Skeletal muscle satellite cell (primary cell): ENCODE results near the gene SYNJ1.
"Not testable (repeated sequence)": the region's sequence is repeated elsewhere in the genome, so short reads cannot be mapped to it uniquely, and the experiment has no call there.

Experiments
- H3K27me3 ChIP-seq: 2 replicates; pipeline ENCODE4 v1.7.0; 2013; ENCODE audit warnings: low read length; ENCODE audit not compliant: control insufficient read depth, insufficient read depth
- H3K36me3 ChIP-seq: 2 replicates; pipeline ENCODE4 v1.7.0; 2013; ENCODE audit warnings: mild to moderate bottlenecking, control low read depth, low read length; ENCODE audit not compliant: insufficient read depth
- H3K4me1 ChIP-seq: 2 replicates; pipeline ENCODE4 v1.7.0; 2013; ENCODE audit warnings: low read length; ENCODE audit not compliant: control insufficient read depth, insufficient read depth
- H3K4me2 ChIP-seq: 2 replicates; pipeline ENCODE4 v1.7.0; 2013; ENCODE audit warnings: mild to moderate bottlenecking, low read length
- H3K4me3 ChIP-seq: 2 replicates; pipeline ENCODE4 v1.7.0; 2013; ENCODE audit warnings: low read length
- H3K9ac ChIP-seq: 2 replicates; pipeline ENCODE4 v1.7.0; 2013; ENCODE audit warnings: mild to moderate bottlenecking, low read depth, low read length, moderate library complexity
- H3K9me3 ChIP-seq: replicated peaks from 2 replicates; pipeline ENCODE4 v1.7.0; 2013; ENCODE audit warnings: mild to moderate bottlenecking, control low read depth, low read length

SYNJ1 gene

GRCh38 chr21:32645261-32646182 is 82.3 kb downstream of the SYNJ1 start:
- Histone ChIP-seq H3K9ac (no peak overlapping the region), H3K4me3 (no peak overlapping the region), H3K36me3 (peaks cover 14% of the 10 kb centered on the region), H3K9me3 (no peaks in the 10 kb centered on the region), H3K4me1 (no peaks in the 10 kb centered on the region), H3K27me3 (no peaks in the 10 kb centered on the region), H3K4me2 (no peak overlapping the region)

- H3K36me3 ChIP-seq: peaks cover 19% of the 10 kb centered on the region
- no peaks in the 10 kb centered on the region for H3K27me3 ChIP-seq
- H3K4me3 ChIP-seq: no peak overlapping the region
- no peak overlapping the region for H3K4me2 ChIP-seq
- H3K9me3 ChIP-seq: no peaks in the 10 kb centered on the region
- no peaks in the 10 kb centered on the region for H3K4me1 ChIP-seq
- no peak overlapping the region for H3K9ac ChIP-seq
These were observed 85.8 kb downstream of the SYNJ1 start for GRCh38 chr21:32641710-32642698.

- Histone ChIP-seq H3K9me3 (no peaks in the 10 kb centered on the region), H3K4me3 (no peak overlapping the region), H3K27me3 (no peaks in the 10 kb centered on the region), H3K9ac (no peak overlapping the region), H3K4me2 (no peak overlapping the region), H3K4me1 (no peaks in the 10 kb centered on the region), H3K36me3 (peaks cover 15% of the 10 kb centered on the region)
These were observed 101.1 kb downstream of the SYNJ1 start for GRCh38 chr21:32626621-32627196.

GRCh38 chr21:32618218-32618617 is 109.6 kb downstream of the SYNJ1 start:
- not testable (repeated sequence) for H3K4me3 ChIP-seq, H3K4me1 ChIP-seq, H3K9me3 ChIP-seq, H3K4me2 ChIP-seq, H3K9ac ChIP-seq, H3K36me3 ChIP-seq
- H3K27me3 ChIP-seq: peaks cover 12% of the 10 kb centered on the region

GRCh38 chr21:32613436-32614043 is 114.3 kb downstream of the SYNJ1 start:
- H3K4me1 ChIP-seq: peaks cover 4% of the 10 kb centered on the region
- peak overlapping the region; percentile 94 for H3K4me3 ChIP-seq
- no peaks in the 10 kb centered on the region for H3K9me3 ChIP-seq
- no peaks in the 10 kb centered on the region for H3K27me3 ChIP-seq
- H3K4me2 ChIP-seq: peak overlapping the region; percentile 83
- H3K9ac ChIP-seq: peak overlapping the region; percentile 96
- H3K36me3 ChIP-seq: no peaks in the 10 kb centered on the region

GRCh38 chr21:32612999-32613337 is 114.8 kb downstream of the SYNJ1 start:
- Histone ChIP-seq H3K9ac (peak overlapping the region; percentile 96), H3K36me3 (peaks cover 3% of the 10 kb centered on the region), H3K4me1 (peaks cover 4% of the 10 kb centered on the region), H3K27me3 (no peaks in the 10 kb centered on the region), H3K9me3 (no peaks in the 10 kb centered on the region), H3K4me2 (peak overlapping the region; percentile 83), H3K4me3 (peak overlapping the region; percentile 94)

- Histone ChIP-seq H3K27me3 (no peaks in the 10 kb centered on the region), H3K9me3 (no peaks in the 10 kb centered on the region), H3K9ac (peak within 1 kb of the TSS; percentile 96), H3K4me3 (peak within 1 kb of the TSS; percentile 94), H3K4me1 (peaks cover 4% of the 10 kb centered on the region), H3K36me3 (peaks cover 3% of the 10 kb centered on the region), H3K4me2 (peak within 1 kb of the TSS; percentile 83)
These were observed 115.5 kb downstream of the SYNJ1 start, which contains the start of gene CFAP298 for GRCh38 chr21:32612075-32612998. TSS of gene CFAP298 (minus strand) at chr21:32612377. CDS start at chr21:32612243, 134 bp downstream.

- no peaks in the 10 kb centered on the region for H3K27me3 ChIP-seq
- peak overlapping the region; percentile 94 for H3K4me3 ChIP-seq
- H3K9me3 ChIP-seq: no peaks in the 10 kb centered on the region
- peaks cover 4% of the 10 kb centered on the region for H3K4me1 ChIP-seq
- peaks cover 8% of the 10 kb centered on the region for H3K36me3 ChIP-seq
- H3K9ac ChIP-seq: peak overlapping the region; percentile 96
- H3K4me2 ChIP-seq: peak overlapping the region; percentile 83
These were observed 116.3 kb downstream of the SYNJ1 start for GRCh38 chr21:32611471-32611997.

- H3K4me3 ChIP-seq: peak overlapping the region; percentile 52
- peak overlapping the region; percentile 34 for H3K9ac ChIP-seq
- H3K4me1 ChIP-seq, H3K9me3 ChIP-seq, H3K27me3 ChIP-seq: not testable (repeated sequence)
- peaks cover 13% of the 10 kb centered on the region for H3K36me3 ChIP-seq
- peak overlapping the region; percentile 70 for H3K4me2 ChIP-seq
These were observed 116.9 kb downstream of the SYNJ1 start for GRCh38 chr21:32610940-32611339.

GRCh38 chr21:32608851-32609250 is 119.0 kb downstream of the SYNJ1 start:
- Histone ChIP-seq H3K27me3 (no peaks in the 10 kb centered on the region), H3K9me3 (no peaks in the 10 kb centered on the region), H3K4me2 (no peak overlapping the region), H3K4me3 (no peak overlapping the region), H3K36me3 (peaks cover 27% of the 10 kb centered on the region), H3K9ac (no peak overlapping the region), H3K4me1 (peaks cover 4% of the 10 kb centered on the region)
